B cell (primary cell): ENCODE data around the gene OR7C1.
"Not testable (repeated sequence)": the region's sequence is repeated elsewhere in the genome, so short reads cannot be mapped to it uniquely, and the experiment has no call there.

Experiments
- EZH2 ChIP-seq: IDR thresholded peaks from 2 replicates; pipeline ENCODE4 v1.6.1; 2012; ENCODE audit warnings: borderline replicate concordance, low read depth, mild to moderate bottlenecking, moderate library complexity, low read length; ENCODE audit not compliant: insufficient read depth, poor library complexity, severe bottlenecking
- TF ChIP-seq, protein P1 (sequence below): fragments of 200-600 bp; IDR thresholded peaks from one replicate; pipeline ENCODE4 v1.8.0; 2022; ENCODE audit warnings: antibody characterized with exemption, mild to moderate bottlenecking

- TF ChIP-seq, protein P1, sequence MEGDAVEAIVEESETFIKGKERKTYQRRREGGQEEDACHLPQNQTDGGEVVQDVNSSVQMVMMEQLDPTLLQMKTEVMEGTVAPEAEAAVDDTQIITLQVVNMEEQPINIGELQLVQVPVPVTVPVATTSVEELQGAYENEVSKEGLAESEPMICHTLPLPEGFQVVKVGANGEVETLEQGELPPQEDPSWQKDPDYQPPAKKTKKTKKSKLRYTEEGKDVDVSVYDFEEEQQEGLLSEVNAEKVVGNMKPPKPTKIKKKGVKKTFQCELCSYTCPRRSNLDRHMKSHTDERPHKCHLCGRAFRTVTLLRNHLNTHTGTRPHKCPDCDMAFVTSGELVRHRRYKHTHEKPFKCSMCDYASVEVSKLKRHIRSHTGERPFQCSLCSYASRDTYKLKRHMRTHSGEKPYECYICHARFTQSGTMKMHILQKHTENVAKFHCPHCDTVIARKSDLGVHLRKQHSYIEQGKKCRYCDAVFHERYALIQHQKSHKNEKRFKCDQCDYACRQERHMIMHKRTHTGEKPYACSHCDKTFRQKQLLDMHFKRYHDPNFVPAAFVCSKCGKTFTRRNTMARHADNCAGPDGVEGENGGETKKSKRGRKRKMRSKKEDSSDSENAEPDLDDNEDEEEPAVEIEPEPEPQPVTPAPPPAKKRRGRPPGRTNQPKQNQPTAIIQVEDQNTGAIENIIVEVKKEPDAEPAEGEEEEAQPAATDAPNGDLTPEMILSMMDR, result not testable (repeated sequence)
- TF ChIP-seq EZH2, result not testable (repeated sequence)
Measured at GRCh38 chr19:14777645-14778044, 57.3 kb downstream of the OR7C1 start.
